SK-N-SH treated with all-trans-retinoic acid at 6 μM for 48 hours (cell line): ENCODE results near the gene BPTF.

Source experiments
- BACH2 ChIP-seq: fragments of 250-450 bp; sonication (Bioruptor Pico); IDR thresholded peaks from 2 replicates; pipeline ENCODE4 v1.9.0; 2021; ENCODE audit warnings: mild to moderate bottlenecking, borderline replicate concordance
- GLIS3 ChIP-seq: fragments of 250-450 bp; sonication (Bioruptor Pico); IDR thresholded peaks from 2 replicates; pipeline ENCODE4 v1.5.0; 2020; ENCODE audit warnings: mild to moderate bottlenecking, moderate library complexity
- OSR1 ChIP-seq: fragments of 250-450 bp; sonication (Bioruptor Pico); IDR thresholded peaks from 2 replicates; pipeline ENCODE4 v1.8.0; 2022; ENCODE audit warnings: moderate library complexity, mild to moderate bottlenecking, inconsistent platforms
- TCF4 ChIP-seq: fragments of 250-450 bp; sonication (Bioruptor Pico); IDR thresholded peaks from 2 replicates; pipeline ENCODE4 v1.8.0; 2021; ENCODE audit warnings: mild to moderate bottlenecking, moderate library complexity, borderline replicate concordance
- TOX ChIP-seq: fragments of 250-450 bp; sonication (Bioruptor Pico); IDR thresholded peaks from 2 replicates; pipeline ENCODE4 v1.8.0; 2021; ENCODE audit warnings: mild to moderate bottlenecking, moderate library complexity, borderline replicate concordance
- TSHZ2 ChIP-seq: fragments of 250-450 bp; sonication (Bioruptor Pico); IDR thresholded peaks from 2 replicates; pipeline ENCODE4 v1.5.0; 2020; ENCODE audit warnings: mild to moderate bottlenecking, moderate library complexity
- ZC3H10 ChIP-seq: fragments of 250-450 bp; sonication (Bioruptor Pico); IDR thresholded peaks from 2 replicates; pipeline ENCODE4 v1.5.1; 2021; ENCODE audit warnings: mild to moderate bottlenecking, moderate library complexity
- ZFP3 ChIP-seq: fragments of 250-450 bp; sonication (Bioruptor Pico); IDR thresholded peaks from 2 replicates; pipeline ENCODE4 v1.5.0; 2020; ENCODE audit warnings: mild to moderate bottlenecking, moderate library complexity

GRCh38 chr17:67902511-67903231, 77.4 kb downstream of the BPTF start:
- TF ChIP-seq BACH2 (no peak), TCF4 (CRISPR knock-in tag) (no peak), TSHZ2 (no peak), GLIS3 (CRISPR knock-in tag) (no peak), ZC3H10 (CRISPR knock-in tag) (no peak), TOX (no peak), ZFP3 (CRISPR knock-in tag) (no peak), OSR1 (CRISPR knock-in tag) (no peak)
